Measurements from ENCODE around the gene PTPN18. TPM values are rescaled to one million over a fixed set of nuclear protein-coding genes. Genes with fewer than 3 reads are reported as not detected.

PTPN18 gene
- total and polyA plus RNA-seq, 2 donors (not counting 1 experiment from before 2014, with no cell fraction given): 91.0 to 102 TPM

DNA sequence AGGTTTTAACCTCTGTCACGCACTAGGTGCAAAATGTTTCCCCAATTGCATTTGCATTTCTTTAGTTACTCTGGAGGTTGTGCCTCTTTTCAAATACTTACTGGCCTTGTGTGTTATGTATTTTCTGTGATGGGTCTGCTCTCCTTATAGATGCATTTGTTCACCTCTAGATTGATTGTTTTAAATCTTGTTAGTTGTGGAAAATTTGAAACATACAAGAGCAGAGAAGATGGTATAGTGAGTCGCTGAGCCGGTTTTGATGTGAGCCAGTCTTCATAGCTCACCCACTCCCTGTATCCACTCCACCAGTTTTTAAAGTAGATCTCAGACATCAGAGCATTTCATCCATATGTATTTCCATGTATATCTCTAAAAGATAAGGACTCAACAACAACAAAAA lies 6.7 kb upstream of the PTPN18 start:
- Mint-ChIP-seq H3K27ac (no peak overlapping the region), H3K27me3 (no peaks in the 10 kb centered on the region), H3K4me1 (peaks cover 46% of the 10 kb centered on the region), H3K4me3 (no peak overlapping the region), H3K9me3 (ENCODE audit: insufficient read depth) (no peaks in the 10 kb centered on the region)
- POLR2A ChIA-PET: no interaction called here
- DNase-seq: no peak
- no CpG with 5 or more reads among the region's 3 CpGs for WGBS (ENCODE audit: insufficient coverage)
- peaks cover 23% of the 10 kb centered on the region for H4K20me1 ChIP-seq (ENCODE audit: control insufficient read depth, insufficient read depth, low read length, poor library complexity, severe bottlenecking)
- CTCF ChIA-PET: no interaction called here
- H3K27me3 ChIP-seq (replicated peaks in 1 of 4; ENCODE audit: control extremely low read depth in 1 of 4, control insufficient read depth in 3 of 4, insufficient read depth in 4 of 4, low read length in 3 of 4): no peaks in the 10 kb centered on the region
- peaks cover 16% of the 10 kb centered on the region for H3K79me2 ChIP-seq (ENCODE audit: control insufficient read depth, insufficient read depth, low read length)
- intact Hi-C loops (cut with micrococcal nuclease): loop anchor here (10.0 kb wide), 2 partner anchors 756 to 1146 kb away; partner anchors contain the start of genes MZT2A and PLEKHB2
- H2AFZ ChIP-seq (ENCODE audit: insufficient read depth, low read depth, low read length, poor library complexity, severe bottlenecking): no peak overlapping the region
- H3K9ac ChIP-seq (ENCODE audit: low read length): no peak overlapping the region
- peaks cover 0 to 43% of the 10 kb centered on the region in 2 experiments for H3K36me3 ChIP-seq (replicated peaks in 1 of 2; ENCODE audit: control extremely low read depth in 1 of 2, control insufficient read depth in 1 of 2, extremely low read depth in 1 of 2, insufficient read depth in 2 of 2, low read length in 1 of 2)
- ATAC-seq (ENCODE audit: low read depth): no peak
- no peak overlapping the region for H3K27ac ChIP-seq (ENCODE audit: low read length in 2 of 2)
- H3K9me3 ChIP-seq (ENCODE audit: control extremely low read depth in 1 of 3, control insufficient read depth in 2 of 3, insufficient read depth in 1 of 3, low read length in 2 of 3): no peaks in the 10 kb centered on the region
- TF ChIP-seq CTCF (IDR thresholded peaks at IDR 0.05) (no peak), EZH2 (IDR thresholded peaks at IDR 0.05; ENCODE audit: borderline replicate concordance, insufficient read depth, low read depth, low read length, poor library complexity, severe bottlenecking) (no peak)
- no peak overlapping the region for H3K4me3 ChIP-seq (ENCODE audit: control extremely low read depth in 1 of 5, extremely low read depth in 1 of 5, insufficient read depth in 1 of 5, low read depth in 2 of 5, low read length in 4 of 5)
- no peak overlapping the region for H3K4me2 ChIP-seq (replicated peaks; ENCODE audit: low read depth, low read length, poor library complexity, severe bottlenecking)
- peaks cover 4 to 27% of the 10 kb centered on the region in 2 donors for H3K4me1 ChIP-seq (ENCODE audit: control insufficient read depth in 2 of 2, insufficient read depth in 2 of 2, low read length in 2 of 2)

DNA sequence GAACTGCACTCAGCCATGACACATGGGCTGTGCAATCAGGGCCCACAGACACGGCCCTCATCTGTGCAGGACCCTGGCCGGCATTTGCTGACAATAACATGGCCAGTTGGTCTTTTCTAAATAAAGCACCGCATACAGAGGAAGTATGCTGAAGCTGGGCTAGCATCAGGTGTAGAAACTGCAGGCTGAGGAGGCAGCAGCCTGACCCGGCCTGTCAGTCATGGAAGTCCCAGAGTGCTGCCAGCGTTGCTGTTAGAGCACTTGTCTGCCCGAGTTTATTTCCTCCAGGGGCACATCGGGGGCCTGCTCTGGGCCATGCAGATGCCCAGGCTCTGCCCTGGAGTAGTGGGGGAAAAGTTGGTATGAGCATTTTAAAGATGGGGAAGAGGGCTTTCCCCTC lies 4.1 kb upstream of the PTPN18 start:
- Histone ChIP-seq H3K9ac (ENCODE audit: low read length) (no peak overlapping the region), H3K36me3 (replicated peaks in 1 of 2; ENCODE audit: control extremely low read depth in 1 of 2, control insufficient read depth in 1 of 2, extremely low read depth in 1 of 2, insufficient read depth in 2 of 2, low read length in 1 of 2) (peaks cover 0 to 18% of the 10 kb centered on the region in 2 experiments), H3K4me2 (replicated peaks; ENCODE audit: low read depth, low read length, poor library complexity, severe bottlenecking) (no peak overlapping the region), H3K4me1 (ENCODE audit: control insufficient read depth in 2 of 2, insufficient read depth in 2 of 2, low read length in 2 of 2) (peaks cover 8 to 38% of the 10 kb centered on the region in 2 donors), H3K27ac (ENCODE audit: low read length in 2 of 2) (no peak overlapping the region), H3K79me2 (ENCODE audit: control insufficient read depth, insufficient read depth, low read length) (no peaks in the 10 kb centered on the region), H3K9me3 (ENCODE audit: control extremely low read depth in 1 of 3, control insufficient read depth in 2 of 3, insufficient read depth in 1 of 3, low read length in 2 of 3) (no peaks in the 10 kb centered on the region), H4K20me1 (ENCODE audit: control insufficient read depth, insufficient read depth, low read length, poor library complexity, severe bottlenecking) (peaks cover under 1% of the 10 kb centered on the region), H3K4me3 (ENCODE audit: control extremely low read depth in 1 of 5, extremely low read depth in 1 of 5, insufficient read depth in 1 of 5, low read depth in 2 of 5, low read length in 4 of 5) (no peak overlapping the region), H2AFZ (ENCODE audit: insufficient read depth, low read depth, low read length, poor library complexity, severe bottlenecking) (no peak overlapping the region), H3K27me3 (replicated peaks in 1 of 4; ENCODE audit: control extremely low read depth in 1 of 4, control insufficient read depth in 3 of 4, insufficient read depth in 4 of 4, low read length in 3 of 4) (peaks cover 0 to 4% (median 2%) of the 10 kb centered on the region in 4 experiments)
- POLR2A ChIA-PET: interaction anchor here (2.0 kb wide), 1 partner anchor 9 kb away, joined by 6 read pairs; the partner anchor contains the start of gene IMP4
- peak overlapping the region; percentile 39 for H3K4me3 Mint-ChIP-seq
- no peak for TF ChIP-seq EZH2 (IDR thresholded peaks at IDR 0.05; ENCODE audit: borderline replicate concordance, insufficient read depth, low read depth, low read length, poor library complexity, severe bottlenecking)
- TF ChIP-seq CTCF (IDR thresholded peaks at IDR 0.05): no peak
- no peaks in the 10 kb centered on the region for H3K27me3 Mint-ChIP-seq
- peak overlapping the region; percentile 57 for H3K27ac Mint-ChIP-seq
- no peak for DNase-seq
- no peak for ATAC-seq (ENCODE audit: low read depth)
- CTCF ChIA-PET: interaction anchor here (1.4 to 2.6 kb wide), 2 partner anchors 9 to 22 kb away, joined by 4 to 17 read pairs; partner anchors contain the start of gene IMP4
- H3K9me3 Mint-ChIP-seq (ENCODE audit: insufficient read depth): no peaks in the 10 kb centered on the region
- H3K4me1 Mint-ChIP-seq: peaks cover 45% of the 10 kb centered on the region
- WGBS (ENCODE audit: insufficient coverage): 31% methylated on average over 6 of the region's 7 CpGs
- intact Hi-C loops (cut with micrococcal nuclease): loop anchor here (10.0 kb wide), 1 partner anchor 73 kb away; no protein-coding TSS in a partner anchor
